Transverse colon (tissue), 4 donors: Measurements from ENCODE around the gene AGTRAP.

Experiments
- EP300 ChIP-seq: sonication (generic); formaldehyde crosslinking; IDR thresholded peaks from one replicate; pipeline ENCODE4 v1.6.1; 2017; ENCODE audit warnings: antibody characterized with exemption, low read depth
- POLR2A ChIP-seq: fragments of 450-650 bp; IDR thresholded peaks from one replicate; pipeline ENCODE4 v1.6.1; 2016; ENCODE audit warnings: antibody characterized with exemption, mild to moderate bottlenecking, moderate library complexity
- POLR2AphosphoS5 ChIP-seq, 3 donors: sonication (generic); formaldehyde crosslinking; IDR thresholded peaks; one replicate each; pipeline ENCODE4 v1.6.1; 2016; ENCODE audit warnings: antibody characterized with exemption in 3 of 3
- TF ChIP-seq, protein P1 (sequence below), 5 experiments: fragments of 200-600 bp in 3 of 5; fragments of 450-650 bp in 2 of 5; sonication (generic) in 3 of 5; IDR thresholded peaks; 1 replicate in 2 of 5; 2 replicates in 3 of 5; pipeline ENCODE4 v1.5.1; 2016 to 2017; ENCODE audit warnings: antibody characterized with exemption in 5 of 5, inconsistent platforms in 3 of 5, mild to moderate bottlenecking in 2 of 5, moderate library complexity in 1 of 5

DNA sequence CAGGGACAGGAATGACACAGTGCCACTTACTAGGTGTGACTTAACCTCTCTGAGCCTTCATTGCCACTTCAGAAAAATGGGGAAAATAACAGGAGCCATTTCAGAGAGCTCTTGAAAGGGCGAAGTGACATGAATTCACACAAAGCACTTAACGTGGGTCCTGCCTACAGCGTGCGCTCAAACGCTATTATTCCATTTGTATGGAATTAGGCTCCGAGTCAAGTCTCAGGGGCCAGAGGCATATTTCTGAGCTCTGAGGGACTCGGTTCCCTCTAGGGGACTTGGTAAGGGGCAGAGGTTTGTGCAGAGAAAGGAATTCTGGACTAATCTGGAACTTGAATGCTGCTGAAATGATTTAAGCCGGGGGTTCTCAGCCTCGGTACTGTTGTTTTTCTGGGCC lies 30.3 kb upstream of the AGTRAP start:
- no peak for TF ChIP-seq POLR2A
- TF ChIP-seq, protein P1, sequence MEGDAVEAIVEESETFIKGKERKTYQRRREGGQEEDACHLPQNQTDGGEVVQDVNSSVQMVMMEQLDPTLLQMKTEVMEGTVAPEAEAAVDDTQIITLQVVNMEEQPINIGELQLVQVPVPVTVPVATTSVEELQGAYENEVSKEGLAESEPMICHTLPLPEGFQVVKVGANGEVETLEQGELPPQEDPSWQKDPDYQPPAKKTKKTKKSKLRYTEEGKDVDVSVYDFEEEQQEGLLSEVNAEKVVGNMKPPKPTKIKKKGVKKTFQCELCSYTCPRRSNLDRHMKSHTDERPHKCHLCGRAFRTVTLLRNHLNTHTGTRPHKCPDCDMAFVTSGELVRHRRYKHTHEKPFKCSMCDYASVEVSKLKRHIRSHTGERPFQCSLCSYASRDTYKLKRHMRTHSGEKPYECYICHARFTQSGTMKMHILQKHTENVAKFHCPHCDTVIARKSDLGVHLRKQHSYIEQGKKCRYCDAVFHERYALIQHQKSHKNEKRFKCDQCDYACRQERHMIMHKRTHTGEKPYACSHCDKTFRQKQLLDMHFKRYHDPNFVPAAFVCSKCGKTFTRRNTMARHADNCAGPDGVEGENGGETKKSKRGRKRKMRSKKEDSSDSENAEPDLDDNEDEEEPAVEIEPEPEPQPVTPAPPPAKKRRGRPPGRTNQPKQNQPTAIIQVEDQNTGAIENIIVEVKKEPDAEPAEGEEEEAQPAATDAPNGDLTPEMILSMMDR (IDR thresholded peaks at IDR 0.05), result no peak
- no peak for TF ChIP-seq POLR2AphosphoS5 (IDR thresholded peaks at IDR 0.05)
- TF ChIP-seq EP300, result no peak
